ENCODE measurements around the gene ITGAD. TPM values are rescaled to one million over a fixed set of nuclear protein-coding genes. Genes with fewer than 3 reads are reported as not detected.

Gene ITGAD
- total and polyA plus RNA-seq, 2 of the 4 experiments (the other 2 are of a cell fraction), result not detected

DNA sequence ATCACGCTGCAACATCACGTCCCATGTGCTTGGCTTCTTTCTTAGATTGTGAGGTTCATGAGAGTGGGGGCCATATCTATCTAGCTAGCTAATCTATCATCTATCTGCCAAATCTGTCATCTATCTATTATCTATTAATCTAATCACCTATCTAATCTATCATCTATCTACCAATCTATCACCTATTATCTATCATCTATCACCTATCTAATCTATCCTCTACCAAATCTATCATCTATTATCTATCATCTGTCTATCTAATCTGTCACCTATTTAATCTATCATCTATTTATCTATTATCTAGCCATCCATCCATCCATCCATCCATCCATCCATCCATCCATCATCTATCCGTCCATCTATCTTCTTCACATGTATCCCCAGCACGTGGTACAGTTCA, 20.8 kb downstream of the ITGAD start:
- Histone ChIP-seq H2AK5ac (ENCODE audit: low read depth, low read length) (no peak overlapping the region), H2BK5ac (ENCODE audit: low read depth, low read length, poor library complexity, severe bottlenecking) (no peak overlapping the region), H2AK9ac (replicated peaks; ENCODE audit: low read depth, low read length, poor library complexity) (no peak overlapping the region), H3K9ac (ENCODE audit: low read depth, low read length) (no peak overlapping the region), H3K4me3 (ENCODE audit: insufficient read depth, low read depth, low read length) (no peak overlapping the region), H4K91ac (ENCODE audit: insufficient read depth, low read depth, low read length) (no peak overlapping the region), H3K14ac (replicated peaks; ENCODE audit: low read depth, low read length) (no peak overlapping the region), H3K27ac (ENCODE audit: insufficient read depth, low read length) (no peak overlapping the region), H4K20me1 (ENCODE audit: insufficient read depth, low read length) (no peaks in the 10 kb centered on the region), H3K27me3 (ENCODE audit: control insufficient read depth, insufficient read depth, low read length) (peaks cover 18% of the 10 kb centered on the region), H4K5ac (ENCODE audit: low read depth, low read length) (no peak overlapping the region), H4K8ac (ENCODE audit: low read depth in 2 of 2, low read length in 2 of 2) (no peak overlapping the region), H3K9me3 (ENCODE audit: control insufficient read depth, insufficient read depth, low read length) (no peaks in the 10 kb centered on the region), H3K18ac (ENCODE audit: low read depth, low read length) (no peak overlapping the region), H3K56ac (ENCODE audit: extremely low read depth, insufficient read depth, low read length) (no peak overlapping the region), H3K4ac (ENCODE audit: low read depth, low read length) (no peak overlapping the region), H3K4me2 (ENCODE audit: low read depth, low read length) (no peak overlapping the region), H3K9me1 (ENCODE audit: insufficient read depth, low read length) (no peaks in the 10 kb centered on the region), H3K36me3 (ENCODE audit: control insufficient read depth, insufficient read depth, low read length) (no peaks in the 10 kb centered on the region), H2BK20ac (ENCODE audit: low read depth, low read length) (no peak overlapping the region), H2BK15ac (ENCODE audit: low read depth, low read length) (no peak overlapping the region), H3K23ac (ENCODE audit: low read depth, low read length) (no peak overlapping the region), H3K79me1 (ENCODE audit: low read depth in 1 of 2, low read length in 2 of 2) (no peaks in the 10 kb centered on the region), H2AFZ (replicated peaks; ENCODE audit: low read length, poor library complexity) (no peak overlapping the region), H2BK120ac (ENCODE audit: low read depth, low read length) (no peak overlapping the region), H3K4me1 (ENCODE audit: control insufficient read depth, insufficient read depth, low read length) (no peaks in the 10 kb centered on the region)
- dilution Hi-C loops (cut with HindIII; ENCODE audit: low sequenced_read_pairs, unreplicated experiment) (no loop called here), in situ Hi-C loops (cut with MboI; ENCODE audit: low sequenced_read_pairs) (no loop called here), intact Hi-C loops (cut with micrococcal nuclease) (no loop called here)
- TF ChIP-seq CHD1 (IDR thresholded peaks at IDR 0.05; ENCODE audit: low read depth, low read length) (no peak), POLR2A (IDR thresholded peaks at IDR 0.05; ENCODE audit: low read depth, low read length) (no peak), RAD21 (IDR thresholded peaks at IDR 0.05; ENCODE audit: low read length) (no peak), MAZ (IDR thresholded peaks at IDR 0.05; ENCODE audit: borderline replicate concordance, low read depth, low read length) (no peak), SMC3 (IDR thresholded peaks at IDR 0.05; ENCODE audit: low read depth, low read length) (no peak), NFE2L2 (IDR thresholded peaks at IDR 0.05; ENCODE audit: low read depth, low read length) (no peak), RFX5 (IDR thresholded peaks at IDR 0.05; ENCODE audit: low read depth, low read length) (no peak), MAFK (IDR thresholded peaks at IDR 0.05; ENCODE audit: low read depth, low read length) (no peak), MXI1 (IDR thresholded peaks at IDR 0.05; ENCODE audit: borderline replicate concordance, low read depth, low read length) (no peak), RCOR1 (IDR thresholded peaks at IDR 0.05; ENCODE audit: insufficient replicate concordance, low read length) (no peak), FOS (IDR thresholded peaks at IDR 0.05; ENCODE audit: low read depth, low read length) (no peak)
- TF ChIP-seq, protein P1, sequence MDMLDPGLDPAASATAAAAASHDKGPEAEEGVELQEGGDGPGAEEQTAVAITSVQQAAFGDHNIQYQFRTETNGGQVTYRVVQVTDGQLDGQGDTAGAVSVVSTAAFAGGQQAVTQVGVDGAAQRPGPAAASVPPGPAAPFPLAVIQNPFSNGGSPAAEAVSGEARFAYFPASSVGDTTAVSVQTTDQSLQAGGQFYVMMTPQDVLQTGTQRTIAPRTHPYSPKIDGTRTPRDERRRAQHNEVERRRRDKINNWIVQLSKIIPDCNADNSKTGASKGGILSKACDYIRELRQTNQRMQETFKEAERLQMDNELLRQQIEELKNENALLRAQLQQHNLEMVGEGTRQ (IDR thresholded peaks at IDR 0.05; ENCODE audit: low read depth, low read length), result no peak
- TF ChIP-seq, protein P2, sequence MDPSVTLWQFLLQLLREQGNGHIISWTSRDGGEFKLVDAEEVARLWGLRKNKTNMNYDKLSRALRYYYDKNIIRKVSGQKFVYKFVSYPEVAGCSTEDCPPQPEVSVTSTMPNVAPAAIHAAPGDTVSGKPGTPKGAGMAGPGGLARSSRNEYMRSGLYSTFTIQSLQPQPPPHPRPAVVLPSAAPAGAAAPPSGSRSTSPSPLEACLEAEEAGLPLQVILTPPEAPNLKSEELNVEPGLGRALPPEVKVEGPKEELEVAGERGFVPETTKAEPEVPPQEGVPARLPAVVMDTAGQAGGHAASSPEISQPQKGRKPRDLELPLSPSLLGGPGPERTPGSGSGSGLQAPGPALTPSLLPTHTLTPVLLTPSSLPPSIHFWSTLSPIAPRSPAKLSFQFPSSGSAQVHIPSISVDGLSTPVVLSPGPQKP (IDR thresholded peaks at IDR 0.05; ENCODE audit: borderline replicate concordance, low read depth, low read length), result no peak
- TF ChIP-seq, protein P3, sequence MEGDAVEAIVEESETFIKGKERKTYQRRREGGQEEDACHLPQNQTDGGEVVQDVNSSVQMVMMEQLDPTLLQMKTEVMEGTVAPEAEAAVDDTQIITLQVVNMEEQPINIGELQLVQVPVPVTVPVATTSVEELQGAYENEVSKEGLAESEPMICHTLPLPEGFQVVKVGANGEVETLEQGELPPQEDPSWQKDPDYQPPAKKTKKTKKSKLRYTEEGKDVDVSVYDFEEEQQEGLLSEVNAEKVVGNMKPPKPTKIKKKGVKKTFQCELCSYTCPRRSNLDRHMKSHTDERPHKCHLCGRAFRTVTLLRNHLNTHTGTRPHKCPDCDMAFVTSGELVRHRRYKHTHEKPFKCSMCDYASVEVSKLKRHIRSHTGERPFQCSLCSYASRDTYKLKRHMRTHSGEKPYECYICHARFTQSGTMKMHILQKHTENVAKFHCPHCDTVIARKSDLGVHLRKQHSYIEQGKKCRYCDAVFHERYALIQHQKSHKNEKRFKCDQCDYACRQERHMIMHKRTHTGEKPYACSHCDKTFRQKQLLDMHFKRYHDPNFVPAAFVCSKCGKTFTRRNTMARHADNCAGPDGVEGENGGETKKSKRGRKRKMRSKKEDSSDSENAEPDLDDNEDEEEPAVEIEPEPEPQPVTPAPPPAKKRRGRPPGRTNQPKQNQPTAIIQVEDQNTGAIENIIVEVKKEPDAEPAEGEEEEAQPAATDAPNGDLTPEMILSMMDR (conservative IDR thresholded peaks at IDR 0.05; ENCODE audit: low read depth, low read length), result no peak
- 50% methylated on average over 1 of the region's 4 CpGs; no CpG with 5 or more reads in 1 of the 2 experiments for WGBS, 2 experiments (ENCODE audit: extremely low coverage in 2 of 2, insufficient read length in 1 of 2)
- ChIA-PET CTCF (no interaction called here), POLR2A (ENCODE audit: unreplicated experiment) (no interaction called here)
- ATAC-seq (ENCODE audit: low read depth) (no peak), DNase-seq (no peak)
- BruUV-seq (replicated peaks), result no TSS peak
